ENCODE results near the gene AJM1. TPM values are rescaled to one million over a fixed set of nuclear protein-coding genes. Genes with fewer than 3 reads are reported as not detected.

AJM1 gene
- total RNA-seq, 1 experiment from 2014 or later, result 7.1 TPM

DNA sequence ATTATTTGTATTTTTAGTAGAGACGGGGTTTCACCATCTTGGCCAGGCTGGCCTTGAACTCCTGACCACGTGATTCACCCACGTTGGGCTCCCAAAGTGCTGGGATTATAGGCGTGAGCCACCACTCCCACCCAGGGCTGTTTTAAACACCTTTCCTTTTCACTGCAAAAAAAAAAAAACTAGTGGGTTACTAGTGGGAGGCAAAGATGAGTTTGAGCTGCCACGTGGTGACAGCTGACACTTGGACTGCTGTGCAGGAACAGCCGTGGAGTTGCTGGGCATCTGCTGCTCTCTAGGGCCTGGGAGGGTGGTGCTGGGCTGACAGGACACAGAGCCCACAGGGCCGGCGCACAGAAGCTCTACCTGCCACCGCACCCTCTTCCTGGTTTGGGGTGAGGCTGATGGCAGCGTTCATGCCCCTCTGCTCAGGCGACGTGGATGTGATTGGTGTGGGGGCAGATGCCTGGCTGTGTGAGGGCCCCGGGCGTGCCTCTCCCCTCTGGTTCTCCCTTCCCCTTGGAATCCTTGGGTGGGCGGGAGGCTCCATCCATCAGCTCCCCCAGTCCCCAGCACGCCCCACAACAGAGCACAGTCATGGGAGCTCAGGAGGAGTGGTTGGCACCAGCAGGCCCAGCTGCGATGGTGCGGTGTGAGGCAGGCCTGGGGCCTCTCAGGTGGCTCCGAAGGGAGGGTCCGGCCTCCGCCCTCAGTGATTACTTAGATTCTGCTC is 17.6 kb upstream of the AJM1 start:
- Histone ChIP-seq H3K4me2 (ENCODE audit: low read length) (no peak overlapping the region), H3K9me2 (ENCODE audit: insufficient read depth) (no peaks in the 10 kb centered on the region), H2AFZ (ENCODE audit: low read depth, low read length, poor library complexity, severe bottlenecking) (no peak overlapping the region), H3K4me1 (ENCODE audit: control insufficient read depth in 1 of 2, insufficient read depth in 2 of 2, low read length in 2 of 2) (no peaks in the 10 kb centered on the region), H3K36me3 (ENCODE audit: control insufficient read depth in 1 of 2, insufficient read depth in 2 of 2, low read length in 2 of 2) (peaks cover 0 to 8% of the 10 kb centered on the region in 2 experiments), H3K9ac (ENCODE audit: low read length) (no peak overlapping the region), H3K27me3 (ENCODE audit: insufficient read depth, low read length) (no peaks in the 10 kb centered on the region), H3K27ac (ENCODE audit: low read depth, low read length) (no peak overlapping the region), H3K9me3 (ENCODE audit: control insufficient read depth in 1 of 2, insufficient read depth in 1 of 2, low read depth in 1 of 2, low read length in 2 of 2) (no peaks in the 10 kb centered on the region), H3K79me2 (ENCODE audit: insufficient read depth, low read length) (no peaks in the 10 kb centered on the region; the same call in 1 of the 2 replicates), H4K20me1 (ENCODE audit: insufficient read depth) (no peaks in the 10 kb centered on the region), H3K4me3 (replicated peaks in 1 of 2; ENCODE audit: low read depth in 1 of 2, low read length in 2 of 2) (no peak overlapping the region)
- POLR2A ChIA-PET, result interaction anchor here (0.7 kb wide), 1 partner anchor 205 kb away, joined by 4 read pairs; no protein-coding TSS in a partner anchor
- intact Hi-C loops (cut with micrococcal nuclease), result no loop called here
- DNase-seq (ENCODE audit: low read depth, low spot score) (no peak), ATAC-seq (no peak)
- TF ChIP-seq TCF7L2 (IDR thresholded peaks at IDR 0.05; ENCODE audit: borderline replicate concordance, extremely low read depth, insufficient read depth, insufficient read length) (no peak), POLR2A (IDR thresholded peaks at IDR 0.05; ENCODE audit: borderline replicate concordance, extremely low read depth, insufficient read depth, insufficient read length) (no peak), EZH2phosphoT487 (IDR thresholded peaks at IDR 0.05; ENCODE audit: borderline replicate concordance) (no peak), FOSL1 (IDR thresholded peaks at IDR 0.05; ENCODE audit: low read depth) (no peak), SP1 (IDR thresholded peaks at IDR 0.05; ENCODE audit: low read depth) (no peak), REST (IDR thresholded peaks at IDR 0.05; ENCODE audit: low read depth) (no peak)
- CTCF ChIA-PET, result interaction anchor here (0.5 kb wide), 1 partner anchor 243 kb away, joined by 5 read pairs; no protein-coding TSS in a partner anchor
- BruUV-seq (replicated peaks), result no TSS peak
- RAD21 ChIA-PET (ENCODE audit: low non-redundant PET in 1 of 2, low total read pairs in 2 of 2, uncharacterized antibody in 2 of 2, unreplicated experiment in 2 of 2), result no interaction called here
